Astrocyte of the spinal cord (primary cell): Measurements from ENCODE around the gene HRC.

Source experiments
- DNase-seq: peaks from one replicate; pipeline ENCODE4 v3.0.0; 2011; ENCODE audit warnings: low read depth, low spot score
- H3K4me3 ChIP-seq: 2 replicates; pipeline ENCODE4 v1.5.1; 2011; ENCODE audit warnings: low read depth, mild to moderate bottlenecking, low read length, moderate library complexity
- CTCF ChIP-seq: IDR thresholded peaks from 2 replicates; pipeline ENCODE4 v1.5.1; 2012; ENCODE audit warnings: low read depth, mild to moderate bottlenecking, low read length, inconsistent platforms
- in situ Hi-C: cut with HindIII; loops from 2 replicates; pipeline ENCODE4 v1.10.0; 2017; ENCODE audit warnings: low sequenced_read_pairs

Gene HRC

GRCh38 chr19:49118565-49119410, 36.4 kb downstream of the HRC start, which contains the start of gene C19orf73:
Gene C19orf73 (minus strand): TSS chr19:49119143. CDS start chr19:49119022, 121 bp downstream.
- in situ Hi-C loops: no loop called here
- peak; percentile 1 for TF ChIP-seq CTCF
- peak within 1 kb of the TSS; percentile 66 for H3K4me3 ChIP-seq
- peak; percentile 92 for DNase-seq

- DNase-seq: no peak
- no peak for TF ChIP-seq CTCF
- peak overlapping the region; percentile 66 for H3K4me3 ChIP-seq
- in situ Hi-C loops: no loop called here
Observed at GRCh38 chr19:49117677-49118564, 37.3 kb downstream of the HRC start.

- in situ Hi-C loops: no loop called here
- no peak for TF ChIP-seq CTCF
- no peak for DNase-seq
- no peak overlapping the region for H3K4me3 ChIP-seq
Observed at GRCh38 chr19:49116544-49116943, 38.7 kb downstream of the HRC start.

- no peak for TF ChIP-seq CTCF
- in situ Hi-C loops: no loop called here
- peak overlapping the region; percentile 63 for H3K4me3 ChIP-seq
- peak; percentile 57 for DNase-seq
Observed at GRCh38 chr19:49114630-49115363, 40.4 kb downstream of the HRC start.

GRCh38 chr19:49113762-49114629, 41.2 kb downstream of the HRC start, which contains the start of gene LIN7B:
Gene LIN7B (plus strand): TSS chr19:49114370. CDS start chr19:49114405, 35 bp downstream.
- TF ChIP-seq CTCF: peak; percentile 19
- peak; percentile 35 for DNase-seq
- in situ Hi-C loops: no loop called here
- peak within 1 kb of the TSS; percentile 63 for H3K4me3 ChIP-seq
